MM.1S (cell line): Measurements from ENCODE around the gene GRAMD1B.

ENCODE experiments used
- EZH2 ChIP-seq: fragments of 300-600 bp; sonication (generic); optimal IDR thresholded peaks from 2 replicates; pipeline ENCODE3; 2017; ENCODE audit warnings: low read depth, mild to moderate bottlenecking, antibody characterized with exemption, low read length, mixed read lengths
- TF ChIP-seq, protein P1 (sequence below): fragments of 300-600 bp; sonication (generic); IDR thresholded peaks from 2 replicates; pipeline ENCODE4 v1.5.1; 2016; ENCODE audit warnings: antibody characterized with exemption, low read length, mixed read lengths

- TF ChIP-seq, protein P1, sequence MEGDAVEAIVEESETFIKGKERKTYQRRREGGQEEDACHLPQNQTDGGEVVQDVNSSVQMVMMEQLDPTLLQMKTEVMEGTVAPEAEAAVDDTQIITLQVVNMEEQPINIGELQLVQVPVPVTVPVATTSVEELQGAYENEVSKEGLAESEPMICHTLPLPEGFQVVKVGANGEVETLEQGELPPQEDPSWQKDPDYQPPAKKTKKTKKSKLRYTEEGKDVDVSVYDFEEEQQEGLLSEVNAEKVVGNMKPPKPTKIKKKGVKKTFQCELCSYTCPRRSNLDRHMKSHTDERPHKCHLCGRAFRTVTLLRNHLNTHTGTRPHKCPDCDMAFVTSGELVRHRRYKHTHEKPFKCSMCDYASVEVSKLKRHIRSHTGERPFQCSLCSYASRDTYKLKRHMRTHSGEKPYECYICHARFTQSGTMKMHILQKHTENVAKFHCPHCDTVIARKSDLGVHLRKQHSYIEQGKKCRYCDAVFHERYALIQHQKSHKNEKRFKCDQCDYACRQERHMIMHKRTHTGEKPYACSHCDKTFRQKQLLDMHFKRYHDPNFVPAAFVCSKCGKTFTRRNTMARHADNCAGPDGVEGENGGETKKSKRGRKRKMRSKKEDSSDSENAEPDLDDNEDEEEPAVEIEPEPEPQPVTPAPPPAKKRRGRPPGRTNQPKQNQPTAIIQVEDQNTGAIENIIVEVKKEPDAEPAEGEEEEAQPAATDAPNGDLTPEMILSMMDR = no peak
- TF ChIP-seq EZH2 = no peak
Observed at GRCh38 chr11:123559523-123559955, 129.5 kb downstream of the GRAMD1B start.
